HG03280 (cell line): ENCODE results near the gene CAMTA1.

Experiments used
- ATAC-seq: cut with Tn5 transposase; IDR thresholded peaks from one replicate; pipeline ENCODE4 v1.9.1; 2021; ENCODE audit warnings: mild to moderate bottlenecking, moderate library complexity; ENCODE audit not compliant: unreplicated experiment

The CAMTA1 gene

GRCh38 chr1:6923012-6923411 is 137.8 kb downstream of the CAMTA1 start:
- ATAC-seq, result no peak

GRCh38 chr1:6923416-6923815 is 138.2 kb downstream of the CAMTA1 start:
- ATAC-seq, result no peak

DNA sequence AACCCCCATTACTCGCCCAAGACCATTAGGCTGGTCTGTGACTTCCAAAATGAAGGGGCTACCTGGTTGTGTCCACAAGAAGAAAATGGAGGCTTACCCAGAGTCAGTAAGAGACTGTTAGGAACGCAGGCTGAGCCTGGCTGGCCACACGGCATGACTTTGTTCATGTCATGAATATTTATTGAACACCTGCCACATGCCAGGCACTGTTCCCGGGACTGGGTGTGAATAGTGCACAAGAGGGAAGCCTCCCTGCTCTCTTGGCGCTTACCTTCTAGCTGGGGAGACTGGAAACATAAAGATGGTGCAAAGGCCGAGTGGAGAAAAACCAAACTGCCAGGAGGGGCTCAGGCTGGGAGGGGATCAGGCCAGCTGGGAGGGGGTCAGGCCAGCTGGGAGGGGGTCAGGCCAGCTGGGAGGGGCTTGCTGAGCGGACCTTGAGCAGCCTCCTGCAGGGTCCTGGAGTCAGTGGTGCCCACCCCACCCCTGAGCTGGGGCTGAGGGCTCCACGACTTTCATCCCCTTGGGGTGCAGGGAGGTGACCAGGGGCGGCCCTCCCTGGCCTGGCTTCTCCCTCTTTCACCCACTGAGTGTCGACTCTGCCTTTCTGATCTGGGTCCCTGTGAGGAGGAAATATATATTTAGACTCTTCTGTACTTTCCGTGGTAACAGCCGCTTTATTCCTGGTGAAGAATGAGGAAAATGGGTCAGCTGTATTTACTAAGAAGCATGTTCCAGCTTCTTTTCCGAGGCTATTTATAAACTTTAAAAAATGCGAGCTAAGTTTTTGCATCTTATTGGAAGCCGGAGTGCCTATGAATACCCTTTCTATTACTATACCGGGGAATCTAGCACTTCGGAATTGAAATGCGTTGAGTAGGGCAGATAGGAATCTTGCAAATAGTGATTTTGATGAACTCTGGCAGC is 139.0 kb downstream of the CAMTA1 start:
- ATAC-seq, result no peak

- no peak for ATAC-seq
Observed at GRCh38 chr1:6924891-6925290, 139.6 kb downstream of the CAMTA1 start.

GRCh38 chr1:6927626-6928025 is 142.4 kb downstream of the CAMTA1 start:
- ATAC-seq, result no peak

- ATAC-seq, result no peak
Observed at GRCh38 chr1:6928106-6928885, 143.0 kb downstream of the CAMTA1 start.

GRCh38 chr1:6930732-6931300 is 145.6 kb downstream of the CAMTA1 start:
- no peak for ATAC-seq

GRCh38 chr1:6935361-6935883 is 150.2 kb downstream of the CAMTA1 start:
- no peak for ATAC-seq

DNA sequence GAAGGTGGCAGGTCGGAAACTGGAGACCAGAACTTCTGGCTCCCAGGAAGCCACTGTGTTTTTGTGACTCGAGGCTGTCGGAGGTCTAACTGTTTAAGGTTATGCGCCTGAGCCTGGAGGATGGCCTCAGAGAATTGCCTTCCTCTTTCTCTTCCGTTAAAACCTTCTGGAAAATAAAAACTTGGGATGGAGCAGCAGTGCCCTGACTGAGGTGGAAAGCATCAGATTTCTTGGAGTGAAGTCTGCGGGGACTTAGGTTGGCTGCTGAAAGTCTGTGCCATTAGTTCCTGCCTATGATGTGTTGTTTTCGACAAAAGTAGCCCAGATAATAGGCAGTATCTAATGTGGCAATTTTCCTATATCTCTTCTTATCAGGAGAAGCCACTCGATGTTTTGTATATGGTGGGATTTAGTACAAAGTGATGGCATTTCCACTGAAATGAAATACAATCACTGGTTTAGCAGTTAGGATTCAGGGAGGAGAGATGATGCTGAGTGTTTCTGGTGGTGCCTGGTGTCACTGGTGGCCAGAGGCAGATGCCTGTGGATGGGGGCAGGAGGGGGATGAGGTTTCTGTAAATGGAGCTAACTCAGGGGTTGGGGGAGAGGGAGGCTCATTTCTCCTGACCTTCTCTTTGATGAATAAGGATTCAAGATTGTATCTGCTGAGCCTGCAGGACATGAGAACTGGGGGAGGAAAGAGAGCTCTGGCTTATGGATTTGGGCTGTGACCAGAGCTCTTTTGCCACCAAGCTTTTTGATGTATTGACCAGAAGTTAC is 150.8 kb downstream of the CAMTA1 start:
- no peak for ATAC-seq

DNA sequence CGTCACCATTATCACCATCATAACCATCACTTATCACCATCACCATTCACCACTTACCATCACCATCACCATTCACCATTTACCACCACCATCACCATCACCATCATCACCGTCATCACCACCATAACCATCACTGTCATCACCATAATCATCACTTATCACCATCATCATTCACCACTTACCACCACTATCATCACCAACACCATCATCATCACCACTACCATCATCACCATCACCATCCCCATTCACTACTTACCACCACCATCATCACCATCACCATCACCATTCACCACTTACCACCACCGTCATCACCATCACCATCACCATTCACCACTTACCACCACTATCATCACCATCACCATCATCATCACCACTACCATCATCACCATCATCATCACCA is 151.8 kb downstream of the CAMTA1 start:
- no peak for ATAC-seq

GRCh38 chr1:6939363-6939762 is 154.1 kb downstream of the CAMTA1 start:
- ATAC-seq, result no peak

DNA sequence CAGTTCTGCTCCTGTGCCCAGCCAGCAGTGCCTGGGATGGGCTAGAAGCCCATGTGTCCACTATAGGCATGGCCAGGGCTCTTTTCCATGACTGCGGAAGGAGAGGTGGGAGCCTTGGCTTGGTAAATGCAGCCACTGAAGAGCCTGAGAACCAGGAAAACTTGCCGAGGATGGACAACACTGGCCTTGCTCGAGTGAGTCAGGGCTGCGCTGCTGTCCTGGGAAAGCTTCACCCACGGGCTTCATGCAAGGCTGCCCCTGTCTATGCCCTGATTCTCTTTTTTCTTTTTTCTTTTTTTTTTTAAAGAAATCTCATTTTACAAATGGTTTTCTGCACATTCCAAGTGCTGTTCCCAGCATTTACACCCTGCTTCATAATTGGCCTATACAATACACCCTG is 156.5 kb downstream of the CAMTA1 start:
- no peak for ATAC-seq

DNA sequence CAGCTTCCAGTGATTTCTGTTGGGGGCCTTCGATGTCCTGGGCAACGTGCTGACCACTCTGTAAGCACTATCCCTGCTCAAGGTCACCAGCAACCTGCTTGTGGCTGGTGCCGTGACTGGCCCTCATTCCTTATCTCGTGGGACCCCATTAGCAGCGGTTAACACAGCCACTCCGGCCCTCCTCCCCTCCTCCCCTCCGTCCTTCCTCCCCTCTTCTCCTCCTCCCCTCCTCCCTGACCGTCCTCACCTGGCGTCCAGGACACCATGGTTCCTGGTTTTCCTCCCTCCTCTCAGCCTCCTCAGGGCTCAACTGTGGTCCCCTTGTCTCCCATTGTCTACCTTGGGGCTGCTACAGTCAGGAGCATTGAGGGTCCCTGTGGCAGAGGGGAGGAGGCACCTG is 157.7 kb downstream of the CAMTA1 start:
- no peak for ATAC-seq

DNA sequence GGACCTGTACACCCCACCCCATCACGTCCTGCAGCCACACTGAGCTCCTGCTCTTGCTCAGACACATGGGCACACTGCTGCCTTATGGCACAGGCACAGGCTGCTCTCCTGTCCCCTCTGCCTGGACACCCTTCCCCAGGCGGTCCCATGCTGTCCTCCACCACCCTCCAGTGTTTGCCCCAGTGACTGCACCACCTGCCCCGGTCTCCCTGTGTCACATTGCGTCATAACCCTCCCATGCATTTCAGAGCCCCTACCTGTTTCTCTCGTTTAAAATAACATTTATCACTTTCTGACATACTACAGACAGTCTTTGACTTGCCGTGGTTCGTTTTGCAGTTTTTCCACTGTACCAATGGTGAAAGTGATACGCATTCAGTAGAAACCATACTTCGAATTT is 159.2 kb downstream of the CAMTA1 start:
- ATAC-seq, result no peak

DNA sequence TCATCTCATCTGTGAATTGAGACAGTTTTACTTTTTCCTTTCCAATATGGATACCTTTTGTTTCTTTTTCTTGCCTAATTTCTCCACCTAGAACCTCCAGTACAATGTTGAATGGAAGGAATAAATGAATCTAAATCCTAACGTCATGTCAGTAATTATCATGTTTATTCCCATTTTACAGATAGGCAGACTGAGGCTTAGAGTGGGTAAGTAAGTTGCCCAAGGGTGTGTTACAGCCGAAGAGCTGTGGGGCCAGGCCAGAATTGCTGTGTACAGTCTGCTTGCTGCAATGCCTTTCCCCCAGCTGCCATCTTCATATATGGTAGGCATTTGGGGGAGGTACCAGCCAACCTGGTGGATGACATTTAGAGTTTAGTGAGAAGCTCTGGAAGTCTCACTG is 162.7 kb downstream of the CAMTA1 start:
- ATAC-seq, result no peak

- no peak for ATAC-seq
Observed at GRCh38 chr1:6948416-6948815, 163.2 kb downstream of the CAMTA1 start.

GRCh38 chr1:6948861-6949260 is 163.6 kb downstream of the CAMTA1 start:
- ATAC-seq, result no peak

- no peak for ATAC-seq
Observed at GRCh38 chr1:6950001-6950765, 164.9 kb downstream of the CAMTA1 start.

GRCh38 chr1:6951536-6951935 is 166.3 kb downstream of the CAMTA1 start:
- no peak for ATAC-seq

GRCh38 chr1:6953216-6953615 is 168.0 kb downstream of the CAMTA1 start:
- no peak for ATAC-seq
